GM10248 (cell line): ENCODE measurements around the gene DAZAP1.

Experiments used
- CTCF ChIA-PET: fragments of 300-600 bp; sonication (Branson Sonifier 250); formaldehyde crosslinking; extraction: SDS; loops from one replicate; lab custom pipeline; 2021; ENCODE audit warnings: antibody characterized with exemption; lab: Yijun Ruan, JAX
- POLR2A ChIA-PET: fragments of 350-650 bp; sonication (Branson Sonifier 250); formaldehyde crosslinking; extraction: SDS; loops from one replicate; lab custom pipeline; 2020; ENCODE audit warnings: antibody characterized with exemption; lab: Yijun Ruan, JAX
- DNase-seq: peaks from one replicate; pipeline ENCODE4 v3.0.0; 2012; ENCODE audit errors: extremely low spot score
- TF ChIP-seq, protein P1 (sequence below): IDR thresholded peaks from 2 replicates; pipeline ENCODE4 v1.5.1; 2012; ENCODE audit warnings: mild to moderate bottlenecking, low read depth; ENCODE audit errors: extremely low read depth, missing control alignments, control extremely low read depth

The DAZAP1 gene

DNA sequence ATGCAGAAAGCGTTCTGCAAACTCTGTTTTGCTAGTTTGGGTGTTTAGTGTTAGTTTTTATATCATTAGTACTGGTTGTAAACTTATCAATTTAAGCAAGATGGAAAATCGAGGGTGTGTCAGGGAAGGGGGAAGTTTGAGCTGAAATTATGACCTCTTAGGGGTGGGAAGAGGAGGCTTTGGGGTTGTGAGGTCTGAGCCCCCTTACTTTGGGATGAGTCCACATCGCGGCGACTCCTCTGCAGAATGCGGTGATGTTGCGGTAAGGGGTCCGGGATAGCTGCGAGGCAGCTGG lies 24.4 kb upstream of the DAZAP1 start:
- no peak for DNase-seq
- ChIA-PET CTCF (interaction anchor here (0.6 to 2.4 kb wide), 5 partner anchors 11 to 134 kb away, joined by 3 to 16 read pairs (median 5); no protein-coding TSS in a partner anchor), POLR2A (interaction anchor here (0.5 kb wide), 1 partner anchor 8 kb away, joined by 3 read pairs; no protein-coding TSS in a partner anchor)
- TF ChIP-seq, protein P1, sequence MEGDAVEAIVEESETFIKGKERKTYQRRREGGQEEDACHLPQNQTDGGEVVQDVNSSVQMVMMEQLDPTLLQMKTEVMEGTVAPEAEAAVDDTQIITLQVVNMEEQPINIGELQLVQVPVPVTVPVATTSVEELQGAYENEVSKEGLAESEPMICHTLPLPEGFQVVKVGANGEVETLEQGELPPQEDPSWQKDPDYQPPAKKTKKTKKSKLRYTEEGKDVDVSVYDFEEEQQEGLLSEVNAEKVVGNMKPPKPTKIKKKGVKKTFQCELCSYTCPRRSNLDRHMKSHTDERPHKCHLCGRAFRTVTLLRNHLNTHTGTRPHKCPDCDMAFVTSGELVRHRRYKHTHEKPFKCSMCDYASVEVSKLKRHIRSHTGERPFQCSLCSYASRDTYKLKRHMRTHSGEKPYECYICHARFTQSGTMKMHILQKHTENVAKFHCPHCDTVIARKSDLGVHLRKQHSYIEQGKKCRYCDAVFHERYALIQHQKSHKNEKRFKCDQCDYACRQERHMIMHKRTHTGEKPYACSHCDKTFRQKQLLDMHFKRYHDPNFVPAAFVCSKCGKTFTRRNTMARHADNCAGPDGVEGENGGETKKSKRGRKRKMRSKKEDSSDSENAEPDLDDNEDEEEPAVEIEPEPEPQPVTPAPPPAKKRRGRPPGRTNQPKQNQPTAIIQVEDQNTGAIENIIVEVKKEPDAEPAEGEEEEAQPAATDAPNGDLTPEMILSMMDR: peak; percentile 1

DNA sequence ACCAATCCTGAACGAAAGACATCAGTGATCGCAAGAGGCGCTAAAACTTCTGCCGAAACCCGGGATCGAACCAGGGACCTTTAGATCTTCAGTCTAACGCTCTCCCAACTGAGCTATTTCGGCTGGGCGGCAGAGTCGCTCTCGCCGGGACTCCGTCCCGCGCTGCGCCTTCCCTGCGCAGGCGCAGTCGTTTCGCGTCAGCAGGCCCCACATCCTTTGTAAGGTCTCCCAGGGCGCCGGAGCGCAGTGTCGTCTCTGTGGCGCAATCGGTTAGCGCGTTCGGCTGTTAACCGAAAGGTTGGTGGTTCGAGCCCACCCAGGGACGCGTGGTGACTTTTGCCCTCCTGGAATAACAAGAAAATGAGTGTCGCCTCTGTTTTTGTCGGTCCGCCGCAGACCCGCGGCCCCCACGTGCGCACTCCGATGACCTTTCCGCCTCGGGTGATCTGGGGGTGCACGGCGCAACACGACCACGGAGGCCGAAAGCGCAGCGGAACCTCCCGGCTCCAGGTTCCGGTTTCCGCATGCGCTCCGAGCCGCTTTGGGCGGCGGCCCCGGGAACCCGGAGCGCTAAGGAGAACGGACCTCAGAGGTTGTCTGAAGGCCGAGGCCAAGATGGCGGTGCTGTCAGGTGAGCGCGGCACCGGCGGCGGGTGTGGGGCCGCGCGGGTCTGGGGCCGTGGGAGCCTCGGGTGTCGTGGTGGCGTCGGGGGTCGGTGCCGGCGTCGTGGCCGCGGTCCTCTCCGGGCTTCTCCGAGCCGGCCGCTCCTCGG lies 23.9 kb upstream of the DAZAP1 start, which contains the start of gene NDUFS7:
NDUFS7 (plus strand) TSS at position 596 of the 773 bp plus-strand sequence; CDS start at position 616, 20 bp downstream.
- ChIA-PET CTCF (interaction anchor here (0.6 to 2.4 kb wide), 5 partner anchors 11 to 134 kb away, joined by 3 to 16 read pairs (median 5); no protein-coding TSS in a partner anchor), POLR2A (interaction anchor here (0.5 kb wide), 1 partner anchor 8 kb away, joined by 3 read pairs; no protein-coding TSS in a partner anchor)
- TF ChIP-seq, protein P1: no peak
- DNase-seq: peak; percentile 88

GRCh38 chr19:1384085-1384462 lies 23.3 kb upstream of the DAZAP1 start:
- CTCF ChIA-PET: no interaction called here
- no peak for DNase-seq

DNA sequence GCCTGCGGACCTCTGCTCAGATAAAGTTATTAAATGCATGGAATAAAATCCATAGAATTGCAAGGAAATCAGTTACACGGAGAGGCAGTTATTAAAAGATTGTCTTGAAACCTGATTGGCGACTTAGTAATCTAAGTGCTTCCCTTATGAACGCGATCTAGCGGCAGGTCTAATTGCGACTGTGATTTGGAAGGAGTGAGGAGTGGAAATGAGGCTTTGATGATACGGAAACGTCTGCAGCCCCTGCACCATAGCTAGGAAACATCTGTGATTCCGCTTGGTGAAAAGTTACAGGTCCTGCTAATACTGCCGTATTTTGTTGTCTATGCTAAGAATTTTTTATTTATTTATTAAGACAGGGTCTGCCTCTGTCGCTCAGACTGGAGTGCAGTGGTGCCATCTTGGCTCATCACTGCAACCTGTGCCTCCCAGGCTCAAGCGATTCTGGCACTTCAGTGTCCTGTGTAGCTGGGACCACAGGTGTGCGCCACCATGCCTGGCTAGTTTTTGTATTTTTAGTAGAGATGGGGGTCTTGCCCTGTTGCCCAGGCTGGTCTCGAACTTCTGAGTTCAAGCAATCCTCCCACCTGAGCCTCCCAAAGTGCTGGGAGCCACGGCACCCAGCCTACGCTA lies 22.8 kb upstream of the DAZAP1 start:
- POLR2A ChIA-PET: no interaction called here
- no peak for DNase-seq
- CTCF ChIA-PET: interaction anchor here (1.6 kb wide), 1 partner anchor 48 kb away, joined by 3 read pairs; no protein-coding TSS in a partner anchor
- TF ChIP-seq, protein P1: no peak

More at GRCh38 chr19:1384085-1384462, 23.3 kb upstream of the DAZAP1 start:
- POLR2A ChIA-PET: no interaction called here
- TF ChIP-seq, protein P1: no peak

DNA sequence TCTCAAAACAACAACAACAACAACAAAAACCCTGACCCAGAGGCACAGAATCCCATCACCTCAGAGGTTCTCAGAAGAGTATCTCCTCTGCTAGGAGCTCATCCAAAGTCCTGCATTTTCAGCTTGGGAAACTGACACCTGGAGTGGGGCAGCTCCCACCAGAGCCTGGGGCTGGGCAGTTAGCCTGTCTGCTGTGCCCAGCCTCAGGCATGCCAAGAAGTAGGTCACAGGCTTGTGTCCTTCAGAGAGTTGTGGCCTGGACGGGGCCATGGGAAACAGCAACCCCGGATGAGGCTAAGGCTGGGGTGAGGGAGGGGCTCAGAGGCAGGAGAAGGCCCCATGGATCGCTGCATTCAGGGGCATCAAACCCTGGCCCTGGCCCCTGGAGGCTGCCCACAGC lies 21.6 kb upstream of the DAZAP1 start:
- POLR2A ChIA-PET: no interaction called here
- DNase-seq: no peak
- TF ChIP-seq, protein P1: no peak
- CTCF ChIA-PET: interaction anchor here (1.6 kb wide), 1 partner anchor 50 kb away, joined by 3 read pairs; no protein-coding TSS in a partner anchor

- TF ChIP-seq, protein P1: no peak
- DNase-seq: no peak
- ChIA-PET POLR2A (interaction anchor here (0.6 to 0.7 kb wide), 2 partner anchors 73 to 118 kb away, joined by 4 read pairs; partner anchors contain the start of gene CIRBP), CTCF (interaction anchor here (0.7 kb wide), 1 partner anchor 143 kb away, joined by 3 read pairs; no protein-coding TSS in a partner anchor)
Observed at GRCh38 chr19:1386945-1387683, 20.3 kb upstream of the DAZAP1 start.
